MM.1S (cell line): ENCODE data around the gene BMP3.

Experiments
- CTCF ChIP-seq: fragments of 300-600 bp; sonication (generic); IDR thresholded peaks from 2 replicates; pipeline ENCODE4 v1.5.1; 2016; ENCODE audit warnings: antibody characterized with exemption, low read length, mixed read lengths
- EZH2phosphoT487 ChIP-seq: fragments of 300-600 bp; sonication (generic); IDR thresholded peaks from 2 replicates; pipeline ENCODE4 v1.6.1; 2018; ENCODE audit warnings: antibody characterized with exemption, low read length

DNA sequence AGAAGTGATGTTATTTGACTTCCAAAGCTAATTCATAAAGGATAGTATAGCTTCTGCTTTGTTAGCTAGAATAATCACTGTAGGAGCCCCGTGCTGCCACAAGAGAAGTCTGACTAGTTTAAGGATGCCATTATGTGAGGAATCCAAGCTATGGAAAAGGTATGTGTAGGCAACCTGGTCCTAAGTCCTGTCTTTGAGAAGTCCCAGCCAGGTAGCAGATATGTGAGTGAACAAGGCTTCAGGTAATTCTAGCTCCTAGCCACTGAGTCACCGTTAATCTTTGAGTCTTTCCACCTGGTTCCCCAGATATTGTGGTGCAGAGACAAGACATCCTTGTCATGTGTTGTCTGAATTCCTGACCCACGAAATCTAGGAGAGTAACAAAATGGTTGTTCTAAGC lies 55.5 kb downstream of the BMP3 start:
- TF ChIP-seq EZH2phosphoT487, result no peak
- no peak for TF ChIP-seq CTCF
